K562 (cell line): Measurements from ENCODE around the gene RNF43. TPM values are rescaled to one million over a fixed set of nuclear protein-coding genes. Genes with fewer than 3 reads are reported as not detected.
A peak's percentile ranks its signal among the peaks of the same experiment; 100 is the strongest.

Source experiments
- AFF1 ChIP-seq, 2 experiments: fragments of 450-650 bp; IDR thresholded peaks; 2 replicates each; pipeline ENCODE4 v1.6.1; 2018; ENCODE audit warnings: mild to moderate bottlenecking in 2 of 2, low read depth in 1 of 2; ENCODE audit not compliant: partially characterized antibody in 2 of 2
- CBFA2T2 ChIP-seq: fragments of 450-650 bp; conservative IDR thresholded peaks from 2 replicates; pipeline ENCODE4 v1.6.1; 2017; ENCODE audit warnings: mild to moderate bottlenecking
- CEBPB ChIP-seq: fragments of 450-650 bp; IDR thresholded peaks from 2 replicates; pipeline ENCODE4 v1.6.1; 2016; ENCODE audit warnings: missing genetic modification characterization, missing compliant biosample characterization
- CEBPG ChIP-seq, 3 experiments: fragments of 200-800 bp in 1 of 3; sonication (Bioruptor generic) in 1 of 3; sonication (generic) in 1 of 3; formaldehyde crosslinking in 1 of 3; IDR thresholded peaks in 2 of 3; conservative IDR thresholded peaks in 1 of 3; 2 replicates each; pipeline versions ENCODE4 v1.6.1 to v1.8.0; 2016 to 2022; ENCODE audit warnings: missing compliant biosample characterization in 2 of 3, missing genetic modification characterization in 2 of 3, mild to moderate bottlenecking in 1 of 3, missing genetic modification reagents in 1 of 3
- DDX20 ChIP-seq: fragments of 450-650 bp; IDR thresholded peaks from 2 replicates; pipeline ENCODE4 v1.6.1; 2016; ENCODE audit warnings: missing genetic modification characterization, low read depth, mild to moderate bottlenecking, missing compliant biosample characterization, moderate library complexity
- E2F1 ChIP-seq: sonication (generic); formaldehyde crosslinking; IDR thresholded peaks from 2 replicates; pipeline ENCODE4 v1.8.1; 2023; ENCODE audit warnings: mild to moderate bottlenecking, missing genetic modification reagents, moderate library complexity
- FOSL1 ChIP-seq: fragments of 200-800 bp; sonication (Bioruptor generic); conservative IDR thresholded peaks from 2 replicates; pipeline ENCODE4 v1.6.1; 2016; ENCODE audit warnings: missing genetic modification characterization, missing compliant biosample characterization
- NFIC ChIP-seq: fragments of 450-650 bp; IDR thresholded peaks from 2 replicates; pipeline ENCODE4 v1.6.1; 2017; ENCODE audit warnings: mild to moderate bottlenecking, inconsistent platforms
- SAP30 ChIP-seq: fragments of 200-600 bp; sonication (generic); IDR thresholded peaks from 2 replicates; pipeline ENCODE4 v1.6.1; 2012; ENCODE audit warnings: borderline replicate concordance, low read depth, mild to moderate bottlenecking, moderate library complexity, low read length, control low read depth, inconsistent platforms; ENCODE audit not compliant: insufficient read depth, poor library complexity, severe bottlenecking
- SOX6 ChIP-seq: fragments of 450-650 bp; IDR thresholded peaks from 2 replicates; pipeline ENCODE4 v1.6.1; 2014; ENCODE audit warnings: mild to moderate bottlenecking
- SPI1 ChIP-seq: IDR thresholded peaks from 2 replicates; pipeline ENCODE4 v1.6.1; 2011; ENCODE audit warnings: low read depth, low read length, control low read depth, borderline replicate concordance
- TEAD2 ChIP-seq: fragments of 450-650 bp; IDR thresholded peaks from 2 replicates; pipeline ENCODE4 v1.6.1; 2016; ENCODE audit warnings: missing genetic modification characterization, control low read depth, missing compliant biosample characterization
- ZNF175 ChIP-seq: fragments of 200-800 bp; sonication (Bioruptor generic); IDR thresholded peaks from 2 replicates; pipeline ENCODE4 v1.6.1; 2016; ENCODE audit warnings: low read depth, mild to moderate bottlenecking, missing genetic modification characterization, missing compliant biosample characterization
- ZNF445 ChIP-seq: fragments of 250-450 bp; sonication (Bioruptor Pico); IDR thresholded peaks from 2 replicates; pipeline ENCODE4 v1.4.0; 2020; ENCODE audit warnings: low read depth, mild to moderate bottlenecking, moderate library complexity
- polyA plus RNA-seq, 8 experiments: library from polyadenylated mRNA; depleted of rRNA in 4 of 8; stranded (reverse) in 5 of 8; unstranded in 3 of 8; fragments of >200 nt; fragmentation: Nextera tagmentation in 2 of 8; fragmentation: Illumina TruSeq in 1 of 8; extraction: Ambion mirVana in 2 of 8; extraction: Trizol in 1 of 8; gene quantifications; 2 replicates each; pipeline versions ENCODE4 v1.2.1 to v1.2.3, GENCODE V29; 2011 to 2014; ENCODE audit warnings: inconsistent platforms in 1 of 8, missing spikeins in 1 of 8
- total RNA-seq, 7 experiments: library from RNA; depleted of rRNA in 6 of 7; stranded (reverse); fragments of >200 nt in 6 of 7; fragmentation: Illumina TruSeq in 2 of 7; extraction: Trizol in 2 of 7; gene quantifications; 2 replicates each; pipeline versions ENCODE4 v1.2.1 to v1.2.3, GENCODE V29; 2011 to 2021; ENCODE audit warnings: low replicate concordance in 1 of 7
- TF ChIP-seq, protein P1 (sequence below), 2 experiments: fragments of 450-650 bp; IDR thresholded peaks; 2 replicates each; pipeline ENCODE4 v1.6.1; 2016
- TF ChIP-seq, protein P2 (sequence below), 2 experiments: fragments of 450-650 bp in 1 of 2; IDR thresholded peaks; 2 replicates each; pipeline ENCODE4 v1.6.1; 2011 to 2017; ENCODE audit warnings: low read depth in 2 of 2, antibody characterized with exemption in 1 of 2, borderline replicate concordance in 1 of 2, low read length in 1 of 2, mild to moderate bottlenecking in 1 of 2, mixed read lengths in 1 of 2; ENCODE audit not compliant: control insufficient read depth in 1 of 2

RNF43 gene
- total and polyA plus RNA-seq, 9 of the 15 experiments (the other 6 are each of a cell fraction or from before 2014, with no cell fraction given) = 0.29 to 2.7 (median 1.4) TPM

- peak in 1 of 2 experiments; percentile 56 for TF ChIP-seq AFF1 (IDR thresholded peaks at IDR 0.05; ENCODE audit: low read depth in 1 of 2, partially characterized antibody in 2 of 2)
- TF ChIP-seq SAP30 = no peak
- TF ChIP-seq FOSL1 (tag) = peak; percentile 35; the same call in 1 of the 2 replicates
- TF ChIP-seq E2F1 = no peak
- TF ChIP-seq, protein P1, sequence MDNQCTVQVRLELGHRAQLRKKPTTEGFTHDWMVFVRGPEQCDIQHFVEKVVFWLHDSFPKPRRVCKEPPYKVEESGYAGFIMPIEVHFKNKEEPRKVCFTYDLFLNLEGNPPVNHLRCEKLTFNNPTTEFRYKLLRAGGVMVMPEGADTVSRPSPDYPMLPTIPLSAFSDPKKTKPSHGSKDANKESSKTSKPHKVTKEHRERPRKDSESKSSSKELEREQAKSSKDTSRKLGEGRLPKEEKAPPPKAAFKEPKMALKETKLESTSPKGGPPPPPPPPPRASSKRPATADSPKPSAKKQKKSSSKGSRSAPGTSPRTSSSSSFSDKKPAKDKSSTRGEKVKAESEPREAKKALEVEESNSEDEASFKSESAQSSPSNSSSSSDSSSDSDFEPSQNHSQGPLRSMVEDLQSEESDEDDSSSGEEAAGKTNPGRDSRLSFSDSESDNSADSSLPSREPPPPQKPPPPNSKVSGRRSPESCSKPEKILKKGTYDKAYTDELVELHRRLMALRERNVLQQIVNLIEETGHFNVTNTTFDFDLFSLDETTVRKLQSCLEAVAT (IDR thresholded peaks at IDR 0.05) = no peak
- TF ChIP-seq TEAD2 (tag) = no peak
- TF ChIP-seq, protein P2, sequence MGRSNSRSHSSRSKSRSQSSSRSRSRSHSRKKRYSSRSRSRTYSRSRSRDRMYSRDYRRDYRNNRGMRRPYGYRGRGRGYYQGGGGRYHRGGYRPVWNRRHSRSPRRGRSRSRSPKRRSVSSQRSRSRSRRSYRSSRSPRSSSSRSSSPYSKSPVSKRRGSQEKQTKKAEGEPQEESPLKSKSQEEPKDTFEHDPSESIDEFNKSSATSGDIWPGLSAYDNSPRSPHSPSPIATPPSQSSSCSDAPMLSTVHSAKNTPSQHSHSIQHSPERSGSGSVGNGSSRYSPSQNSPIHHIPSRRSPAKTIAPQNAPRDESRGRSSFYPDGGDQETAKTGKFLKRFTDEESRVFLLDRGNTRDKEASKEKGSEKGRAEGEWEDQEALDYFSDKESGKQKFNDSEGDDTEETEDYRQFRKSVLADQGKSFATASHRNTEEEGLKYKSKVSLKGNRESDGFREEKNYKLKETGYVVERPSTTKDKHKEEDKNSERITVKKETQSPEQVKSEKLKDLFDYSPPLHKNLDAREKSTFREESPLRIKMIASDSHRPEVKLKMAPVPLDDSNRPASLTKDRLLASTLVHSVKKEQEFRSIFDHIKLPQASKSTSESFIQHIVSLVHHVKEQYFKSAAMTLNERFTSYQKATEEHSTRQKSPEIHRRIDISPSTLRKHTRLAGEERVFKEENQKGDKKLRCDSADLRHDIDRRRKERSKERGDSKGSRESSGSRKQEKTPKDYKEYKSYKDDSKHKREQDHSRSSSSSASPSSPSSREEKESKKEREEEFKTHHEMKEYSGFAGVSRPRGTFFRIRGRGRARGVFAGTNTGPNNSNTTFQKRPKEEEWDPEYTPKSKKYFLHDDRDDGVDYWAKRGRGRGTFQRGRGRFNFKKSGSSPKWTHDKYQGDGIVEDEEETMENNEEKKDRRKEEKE (IDR thresholded peaks at IDR 0.05; ENCODE audit: borderline replicate concordance in 1 of 2, control insufficient read depth in 1 of 2, low read depth in 2 of 2, low read length in 1 of 2) = no peak
- peak; percentile 99 for TF ChIP-seq NFIC
- TF ChIP-seq SOX6 = peak; percentile 88
- peak; percentile 36; the same call in 1 of the 2 replicates for TF ChIP-seq CBFA2T2
- no peak for TF ChIP-seq ZNF175 (CRISPR knock-in tag)
- TF ChIP-seq CEBPG (CRISPR knock-in tag; IDR thresholded peaks at IDR 0.05) = no peak
- TF ChIP-seq CEBPG (tag; conservative IDR thresholded peaks at IDR 0.05 in 1 of 2, IDR thresholded peaks at IDR 0.05 in 1 of 2) = no peak; a peak in 1 of 4 replicates
- TF ChIP-seq DDX20 = no peak
- no peak for TF ChIP-seq CEBPB (tag)
- no peak for TF ChIP-seq SPI1
- TF ChIP-seq ZNF445 (CRISPR knock-in tag) = no peak
Observed at GRCh38 chr17:58391302-58391984, 25.9 kb downstream of the RNF43 start (continued).
